Hepatocyte (in vitro differentiated cells): ENCODE measurements around the gene SCLT1. TPM values are rescaled to one million over a fixed set of nuclear protein-coding genes. Genes with fewer than 3 reads are reported as not detected.

Experiments used
- DNase-seq: peaks from one replicate; pipeline ENCODE4 v3.0.0-alpha.2; 2016; ENCODE audit warnings: low spot score
- H2AFZ ChIP-seq: fragments of 200-600 bp; sonication (generic); 2 replicates; pipeline ENCODE4 v1.6.0; 2016; ENCODE audit warnings: antibody characterized with exemption, mild to moderate bottlenecking
- H3K27ac ChIP-seq: fragments of 200-600 bp; sonication (generic); 2 replicates; pipeline ENCODE4 v1.5.1; 2016; ENCODE audit warnings: mild to moderate bottlenecking
- H3K27me3 ChIP-seq: fragments of 200-600 bp; sonication (generic); 2 replicates; pipeline ENCODE4 v1.6.1; 2016
- H3K36me3 ChIP-seq: fragments of 200-600 bp; sonication (generic); replicated peaks from 2 replicates; pipeline ENCODE4 v1.5.1; 2016; ENCODE audit warnings: low read depth; ENCODE audit not compliant: insufficient read depth
- H3K4me1 ChIP-seq: fragments of 200-600 bp; sonication (generic); 2 replicates; pipeline ENCODE4 v1.5.1; 2016; ENCODE audit warnings: mild to moderate bottlenecking, moderate library complexity; ENCODE audit not compliant: insufficient read depth
- H3K4me2 ChIP-seq: fragments of 200-600 bp; sonication (generic); 2 replicates; pipeline ENCODE4 v1.6.0; 2016
- H3K4me3 ChIP-seq: fragments of 200-600 bp; sonication (generic); 2 replicates; pipeline ENCODE4 v1.5.1; 2016; ENCODE audit warnings: mild to moderate bottlenecking
- H3K79me2 ChIP-seq: fragments of 200-600 bp; sonication (generic); 2 replicates; pipeline ENCODE4 v1.6.0; 2017; ENCODE audit warnings: mild to moderate bottlenecking
- H3K9me2 ChIP-seq: fragments of 200-600 bp; sonication (generic); replicated peaks from 2 replicates; pipeline ENCODE4 v1.6.0; 2017; ENCODE audit warnings: mild to moderate bottlenecking; ENCODE audit not compliant: insufficient read depth
- H3K9me3 ChIP-seq: fragments of 200-600 bp; sonication (generic); 2 replicates; pipeline ENCODE4 v1.5.1; 2016; ENCODE audit warnings: low read depth, mild to moderate bottlenecking
- H4K20me1 ChIP-seq: fragments of 200-600 bp; sonication (generic); 2 replicates; pipeline ENCODE4 v1.6.0; 2016; ENCODE audit warnings: mild to moderate bottlenecking; ENCODE audit not compliant: insufficient read depth, poor library complexity, severe bottlenecking
- EZH2 ChIP-seq: fragments of 200-600 bp; sonication (generic); IDR thresholded peaks from 2 replicates; pipeline ENCODE4 v1.6.1; 2016; ENCODE audit warnings: antibody characterized with exemption, mild to moderate bottlenecking, borderline replicate concordance
- EZH2phosphoT487 ChIP-seq: fragments of 200-600 bp; sonication (generic); IDR thresholded peaks from one replicate; pipeline ENCODE4 v1.6.1; 2018; ENCODE audit warnings: antibody characterized with exemption, mild to moderate bottlenecking, low read depth, moderate library complexity; ENCODE audit not compliant: unreplicated experiment, severe bottlenecking
- WGBS: methylation state at CpG from one replicate; pipeline ENCODE4 v1.1.6; 2016; ENCODE audit warnings: low lambda C conversion rate; ENCODE audit errors: missing lambda C conversion rate; 5-methylcytosine and 5-hydroxymethylcytosine counted together
- polyA plus RNA-seq: library from polyadenylated mRNA; unstranded; fragments of >200 nt; fragmentation: Nextera tagmentation; extraction: Ambion mirVana; gene quantifications from 2 replicates; pipeline ENCODE4 v1.2.1, GENCODE V29; 2016
- small RNA-seq: library from RNA; depleted of rRNA; stranded (forward); fragments of <200 nt; gene quantifications from one replicate; pipeline ENCODE3, GENCODE V24; 2014
- total RNA-seq: library from RNA; depleted of rRNA; stranded (reverse); fragments of >200 nt; gene quantifications from 2 replicates; pipeline ENCODE4 v1.2.3, GENCODE V29; 2014
- TF ChIP-seq, protein P1 (sequence below): fragments of 200-600 bp; sonication (generic); IDR thresholded peaks from 2 replicates; pipeline ENCODE4 v1.5.1; 2016; ENCODE audit warnings: antibody characterized with exemption, mild to moderate bottlenecking; ENCODE audit not compliant: poor library complexity

SCLT1 gene
- total and polyA plus RNA-seq, 2 experiments from 2014 or later: 6.9 to 13.6 TPM

DNA sequence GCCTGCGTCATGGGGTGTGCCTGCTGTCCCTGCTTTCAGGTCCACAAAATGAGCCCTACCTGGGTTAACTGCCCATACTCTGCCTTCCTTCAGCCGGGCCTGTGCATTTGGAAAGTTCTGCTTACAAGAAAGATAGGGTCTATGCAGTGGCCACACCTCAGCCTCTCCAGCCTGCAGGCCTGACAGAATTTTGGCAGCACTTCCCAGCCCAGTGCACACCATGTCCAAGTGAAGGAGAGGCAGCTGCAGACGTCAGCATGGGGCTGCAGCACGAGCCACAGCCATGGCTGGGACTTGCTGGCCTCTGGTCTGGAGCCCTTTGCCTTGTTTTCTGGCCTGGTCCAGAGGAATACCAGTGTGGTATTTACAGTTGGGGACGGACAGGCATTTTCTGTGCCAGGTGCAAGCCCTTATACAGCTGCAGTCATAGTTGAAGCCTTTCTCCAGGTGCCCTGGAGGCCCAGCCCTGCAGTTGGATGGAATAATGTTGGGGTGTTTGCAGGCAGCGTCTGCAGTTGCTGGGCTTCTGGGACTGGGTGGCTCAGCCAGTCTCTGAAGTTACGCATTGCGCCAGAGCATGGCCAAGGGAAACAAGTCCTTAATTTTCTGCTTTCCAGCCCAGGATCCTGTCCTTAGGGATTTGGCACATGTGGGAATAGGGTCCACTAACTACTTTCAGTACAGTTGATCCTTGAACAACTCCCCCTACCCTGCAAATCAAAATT, 257.7 kb downstream of the SCLT1 start:
- no peak overlapping the region for H3K4me2 ChIP-seq

More for the DNA sequence above, 257.7 kb downstream of the SCLT1 start:
- no peaks in the 10 kb centered on the region for H3K36me3 ChIP-seq
- no peaks in the 10 kb centered on the region for H3K9me2 ChIP-seq
- H3K27me3 ChIP-seq: no peaks in the 10 kb centered on the region
- peaks cover 91% of the 10 kb centered on the region for H3K79me2 ChIP-seq
- WGBS: 82% methylated on average over 8 of the region's 8 CpGs
- H3K27ac ChIP-seq: no peak overlapping the region
- no peak for DNase-seq
- no peaks in the 10 kb centered on the region for H3K9me3 ChIP-seq
- TF ChIP-seq EZH2phosphoT487 (no peak), EZH2 (no peak)
- TF ChIP-seq, protein P1, sequence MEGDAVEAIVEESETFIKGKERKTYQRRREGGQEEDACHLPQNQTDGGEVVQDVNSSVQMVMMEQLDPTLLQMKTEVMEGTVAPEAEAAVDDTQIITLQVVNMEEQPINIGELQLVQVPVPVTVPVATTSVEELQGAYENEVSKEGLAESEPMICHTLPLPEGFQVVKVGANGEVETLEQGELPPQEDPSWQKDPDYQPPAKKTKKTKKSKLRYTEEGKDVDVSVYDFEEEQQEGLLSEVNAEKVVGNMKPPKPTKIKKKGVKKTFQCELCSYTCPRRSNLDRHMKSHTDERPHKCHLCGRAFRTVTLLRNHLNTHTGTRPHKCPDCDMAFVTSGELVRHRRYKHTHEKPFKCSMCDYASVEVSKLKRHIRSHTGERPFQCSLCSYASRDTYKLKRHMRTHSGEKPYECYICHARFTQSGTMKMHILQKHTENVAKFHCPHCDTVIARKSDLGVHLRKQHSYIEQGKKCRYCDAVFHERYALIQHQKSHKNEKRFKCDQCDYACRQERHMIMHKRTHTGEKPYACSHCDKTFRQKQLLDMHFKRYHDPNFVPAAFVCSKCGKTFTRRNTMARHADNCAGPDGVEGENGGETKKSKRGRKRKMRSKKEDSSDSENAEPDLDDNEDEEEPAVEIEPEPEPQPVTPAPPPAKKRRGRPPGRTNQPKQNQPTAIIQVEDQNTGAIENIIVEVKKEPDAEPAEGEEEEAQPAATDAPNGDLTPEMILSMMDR: no peak
- no peak overlapping the region for H3K4me3 ChIP-seq
- H2AFZ ChIP-seq: no peak overlapping the region
- peaks cover 13% of the 10 kb centered on the region for H4K20me1 ChIP-seq
- peaks cover 26% of the 10 kb centered on the region for H3K4me1 ChIP-seq

Small RNA genes within 50 kb of the gene (small RNA-seq; reads per million reads assigned to genes)
- gene AC093826.2: not detected

Other genes starting within 250 kb of the SCLT1 start
- gene C4orf33, start 2.6 kb upstream of the SCLT1 start, total RNA-seq: 15.6 and 21.6 TPM in 2 replicates
- gene C4orf33, start 2.6 kb upstream of the SCLT1 start, polyA plus RNA-seq: 7.7 and 9.0 TPM in 2 replicates